ENCODE data around the gene RHOXF2. TPM values are rescaled to one million over a fixed set of nuclear protein-coding genes. Genes with fewer than 3 reads are reported as not detected.
"Not testable (repeated sequence)": the region's sequence is repeated elsewhere in the genome, so short reads cannot be mapped to it uniquely, and the experiment has no call there.

Gene RHOXF2
- total RNA-seq, 1 donor from 2014 or later, result not detected

- ATAC-seq (ENCODE audit: low read depth) (no peak), DNase-seq (no peak)
- Mint-ChIP-seq H3K36me3 (ENCODE audit: low read depth) (no peaks in the 10 kb centered on the region), H3K27ac (no peak overlapping the region), H3K4me3 (no peak overlapping the region), H3K9me3 (no peaks in the 10 kb centered on the region), H3K27me3 (no peaks in the 10 kb centered on the region), H3K4me1 (no peaks in the 10 kb centered on the region)
- no peak for TF ChIP-seq CTCF (IDR thresholded peaks at IDR 0.05)
- ChIA-PET POLR2A (no interaction called here), CTCF (no interaction called here)
- intact Hi-C loops (cut with micrococcal nuclease), result no loop called here
These were observed 33.0 kb upstream of the RHOXF2 start for GRCh38 chrX:120125444-120125843.

- H3K9me3 Mint-ChIP-seq; DNase-seq; H3K36me3 Mint-ChIP-seq (ENCODE audit: low read depth); H3K4me1 Mint-ChIP-seq; H3K27ac Mint-ChIP-seq; intact Hi-C loops (cut with micrococcal nuclease); CTCF ChIA-PET; ATAC-seq (ENCODE audit: low read depth); H3K4me3 Mint-ChIP-seq; H3K27me3 Mint-ChIP-seq; POLR2A ChIA-PET: not testable (repeated sequence)
These were observed 30.0 kb upstream of the RHOXF2 start for GRCh38 chrX:120128306-120128846.

- H3K4me1 Mint-ChIP-seq, result no peaks in the 10 kb centered on the region
- H3K4me3 Mint-ChIP-seq, result no peak overlapping the region
- H3K36me3 Mint-ChIP-seq (ENCODE audit: low read depth), result no peaks in the 10 kb centered on the region
- intact Hi-C loops (cut with micrococcal nuclease), result no loop called here
- TF ChIP-seq CTCF (IDR thresholded peaks at IDR 0.05), result no peak
- H3K9me3 Mint-ChIP-seq, result no peaks in the 10 kb centered on the region
- ChIA-PET CTCF (no interaction called here), POLR2A (no interaction called here)
- no peaks in the 10 kb centered on the region for H3K27me3 Mint-ChIP-seq
- DNase-seq (no peak), ATAC-seq (ENCODE audit: low read depth) (no peak)
- H3K27ac Mint-ChIP-seq, result no peak overlapping the region
These were observed 22.3 kb upstream of the RHOXF2 start for GRCh38 chrX:120136128-120136527.

- POLR2A ChIA-PET, result no interaction called here
- intact Hi-C loops (cut with micrococcal nuclease), result no loop called here
- Mint-ChIP-seq H3K4me3 (no peak overlapping the region), H3K9me3 (no peaks in the 10 kb centered on the region), H3K27me3 (no peaks in the 10 kb centered on the region), H3K4me1 (no peaks in the 10 kb centered on the region), H3K36me3 (ENCODE audit: low read depth) (no peaks in the 10 kb centered on the region), H3K27ac (no peak overlapping the region)
- CTCF ChIA-PET, result no interaction called here
- ATAC-seq (ENCODE audit: low read depth) (no peak), DNase-seq (no peak)
- no peak for TF ChIP-seq CTCF (IDR thresholded peaks at IDR 0.05)
These were observed 21.6 kb upstream of the RHOXF2 start for GRCh38 chrX:120136840-120137239.

- ChIA-PET CTCF (no interaction called here), POLR2A (no interaction called here)
- intact Hi-C loops (cut with micrococcal nuclease), result no loop called here
- Mint-ChIP-seq H3K4me1 (no peaks in the 10 kb centered on the region), H3K9me3 (no peaks in the 10 kb centered on the region), H3K27ac (no peak overlapping the region), H3K4me3 (no peak overlapping the region), H3K27me3 (no peaks in the 10 kb centered on the region), H3K36me3 (ENCODE audit: low read depth) (no peaks in the 10 kb centered on the region)
- no peak for TF ChIP-seq CTCF (IDR thresholded peaks at IDR 0.05)
- no peak for ATAC-seq (ENCODE audit: low read depth)
- DNase-seq, result no peak
These were observed 21.0 kb upstream of the RHOXF2 start for GRCh38 chrX:120137439-120137838.

GRCh38 chrX:120140293-120140981 is 18.0 kb upstream of the RHOXF2 start:
- H3K36me3 Mint-ChIP-seq (ENCODE audit: low read depth), result no peaks in the 10 kb centered on the region
- CTCF ChIA-PET, result no interaction called here
- no peaks in the 10 kb centered on the region for H3K4me1 Mint-ChIP-seq
- POLR2A ChIA-PET, result no interaction called here
- H3K4me3 Mint-ChIP-seq, result no peak overlapping the region
- TF ChIP-seq CTCF (IDR thresholded peaks at IDR 0.05), result no peak
- no peaks in the 10 kb centered on the region for H3K27me3 Mint-ChIP-seq
- intact Hi-C loops (cut with micrococcal nuclease), result loop anchor here (10.0 kb wide), 1 partner anchor 324 kb away; the partner anchor contains the start of gene LAMP2
- no peak for ATAC-seq (ENCODE audit: low read depth)
- no peak overlapping the region for H3K27ac Mint-ChIP-seq
- no peak for DNase-seq
- H3K9me3 Mint-ChIP-seq, result no peaks in the 10 kb centered on the region

Measured in activated B cell treated with CpG ODN at 0.5 μM for 24 hours (primary cell).